Stimulated activated CD4-positive, alpha-beta T cell treated with anti-CD3 and anti-CD28 coated beads, TNF-alpha, amount 100 ng/mL, for 48 hours (primary cell): ENCODE results near the gene IRF5.
A peak's percentile ranks its signal among the peaks of the same experiment; 100 is the strongest.

ENCODE experiments used
- DNase-seq, 3 donors: peaks; one replicate each; pipeline ENCODE4 v3.0.0-alpha.2; 2020; ENCODE audit warnings: low read depth in 3 of 3

IRF5 gene

DNA sequence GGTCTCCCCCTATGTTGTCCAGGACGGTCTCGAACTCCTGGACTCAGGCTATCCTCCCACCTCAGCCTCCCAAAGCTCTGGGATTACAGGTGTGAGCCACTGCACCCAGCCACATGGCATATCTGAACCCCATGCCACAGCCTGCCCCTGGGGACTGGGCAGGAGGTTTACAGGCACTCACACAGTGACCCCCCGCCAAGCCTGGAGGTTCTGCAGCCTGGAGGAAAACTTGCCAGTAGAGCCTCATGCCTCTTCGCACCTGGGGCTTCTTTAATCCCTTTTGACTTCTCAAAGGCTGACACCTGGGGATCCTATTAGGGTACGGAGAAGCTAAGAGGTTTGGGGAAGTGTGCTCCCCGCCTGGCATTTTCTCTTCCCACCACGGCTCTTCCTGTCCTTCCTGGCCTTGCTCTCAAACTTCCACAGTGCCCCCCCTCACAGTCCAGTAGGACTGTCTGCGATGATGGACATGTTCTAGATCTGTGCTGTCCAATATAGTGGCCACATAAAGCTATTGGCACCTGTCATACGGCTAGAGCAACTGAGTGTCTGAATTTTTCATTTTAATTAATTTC is 15.8 kb upstream of the IRF5 start:
- DNase-seq = no peak

DNA sequence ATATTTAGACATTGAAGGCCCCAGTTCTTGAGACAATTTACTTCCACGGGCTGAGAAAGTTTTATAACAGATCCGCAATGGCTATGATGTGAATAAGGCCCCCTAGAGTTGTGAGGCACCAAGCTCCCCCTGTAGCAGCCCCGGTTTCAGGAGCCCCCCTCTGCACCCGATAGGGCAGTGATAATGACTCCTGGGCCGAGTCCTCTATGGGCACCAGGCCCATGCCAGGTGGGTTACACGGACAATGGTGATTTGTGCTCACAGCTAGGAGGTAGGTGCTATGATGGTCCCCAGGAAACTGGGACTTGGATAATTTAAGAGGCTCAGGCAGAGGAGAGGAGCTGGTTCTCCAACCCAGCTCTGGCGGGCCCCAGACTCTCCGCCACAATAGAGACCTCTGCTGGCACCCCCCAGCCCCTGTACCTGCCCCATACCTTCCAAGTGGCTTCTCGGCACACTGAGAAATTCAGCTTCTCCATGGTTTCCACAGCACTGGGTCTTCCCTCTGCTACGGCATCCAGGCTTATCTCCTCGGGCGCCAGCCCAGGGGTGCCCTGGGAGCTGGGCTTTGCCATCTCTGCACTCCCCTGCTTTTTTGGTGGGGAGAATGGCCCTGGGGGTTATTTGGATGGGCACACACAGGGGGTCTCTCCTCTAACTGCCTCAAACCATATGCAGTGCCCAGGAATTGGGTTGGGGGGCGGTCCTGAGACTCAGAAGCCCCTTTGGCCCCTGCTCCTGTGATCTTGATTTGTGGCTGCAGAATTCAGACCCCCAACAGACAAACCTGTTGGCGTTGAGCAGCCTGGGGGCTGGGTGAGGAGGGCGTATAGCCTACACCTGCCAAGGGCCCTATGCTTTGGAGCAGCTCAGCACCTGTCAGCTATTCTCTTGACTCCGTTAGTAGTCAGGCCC is 15.0 kb upstream of the IRF5 start:
- no peak for DNase-seq

DNA sequence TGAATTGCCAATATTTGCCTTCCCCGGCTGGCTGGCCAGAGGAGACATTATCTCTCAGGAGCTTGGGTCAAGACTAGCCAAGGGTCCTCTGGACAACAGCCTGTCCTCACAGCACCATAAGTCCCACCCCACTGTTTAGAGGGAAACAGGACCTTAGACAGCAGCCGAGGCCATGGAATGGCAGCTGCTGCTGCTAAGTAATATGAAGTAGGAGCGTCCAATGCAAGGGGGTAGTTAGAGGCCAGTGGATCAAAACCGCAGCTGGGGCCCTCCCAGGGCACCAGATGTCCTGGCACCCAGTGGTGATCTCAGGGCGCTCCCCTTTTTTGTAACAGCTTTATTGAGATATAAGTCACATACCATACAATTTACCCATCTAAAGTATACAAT is 14.3 kb upstream of the IRF5 start:
- DNase-seq = no peak

DNA sequence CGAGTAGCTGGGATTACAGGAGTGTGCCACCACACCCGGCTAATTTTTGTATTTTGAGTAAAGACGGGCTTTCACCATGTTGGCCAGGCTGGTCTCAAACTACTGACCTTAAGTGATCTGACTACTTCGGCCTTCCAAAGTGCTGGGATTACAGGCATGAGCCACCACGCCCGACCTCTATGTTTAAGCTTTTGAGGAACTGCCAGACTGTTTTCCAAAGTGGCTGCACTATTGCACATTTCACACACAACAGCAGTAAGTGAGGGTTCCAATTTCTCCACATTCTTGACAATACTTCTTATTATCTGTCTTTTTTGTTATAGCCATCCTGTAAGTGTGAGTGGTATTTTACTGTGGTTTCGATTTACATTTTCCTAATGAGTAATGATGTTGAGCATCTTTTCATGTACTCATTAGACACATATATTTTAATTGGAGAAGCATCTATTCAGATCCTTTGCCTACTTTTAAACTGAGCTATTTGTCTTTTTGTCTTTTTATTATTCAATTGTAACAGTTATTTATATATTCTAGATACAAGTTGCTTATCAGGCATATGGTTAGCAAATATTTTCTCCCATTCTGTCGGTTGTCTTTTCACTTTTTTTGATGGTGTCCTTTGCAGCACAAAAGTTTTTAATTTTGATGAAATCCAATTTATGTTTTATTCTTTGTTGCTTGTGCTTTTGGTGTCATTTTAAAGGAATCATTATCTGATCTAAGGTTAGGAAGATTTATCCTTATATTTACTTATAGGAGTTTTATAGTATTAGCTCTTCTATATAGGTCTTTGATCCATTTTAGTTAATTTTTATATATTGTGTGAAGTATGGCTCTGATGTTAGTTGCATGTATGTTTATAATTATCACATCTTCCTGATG is 12.8 kb upstream of the IRF5 start:
- DNase-seq = no peak

DNA sequence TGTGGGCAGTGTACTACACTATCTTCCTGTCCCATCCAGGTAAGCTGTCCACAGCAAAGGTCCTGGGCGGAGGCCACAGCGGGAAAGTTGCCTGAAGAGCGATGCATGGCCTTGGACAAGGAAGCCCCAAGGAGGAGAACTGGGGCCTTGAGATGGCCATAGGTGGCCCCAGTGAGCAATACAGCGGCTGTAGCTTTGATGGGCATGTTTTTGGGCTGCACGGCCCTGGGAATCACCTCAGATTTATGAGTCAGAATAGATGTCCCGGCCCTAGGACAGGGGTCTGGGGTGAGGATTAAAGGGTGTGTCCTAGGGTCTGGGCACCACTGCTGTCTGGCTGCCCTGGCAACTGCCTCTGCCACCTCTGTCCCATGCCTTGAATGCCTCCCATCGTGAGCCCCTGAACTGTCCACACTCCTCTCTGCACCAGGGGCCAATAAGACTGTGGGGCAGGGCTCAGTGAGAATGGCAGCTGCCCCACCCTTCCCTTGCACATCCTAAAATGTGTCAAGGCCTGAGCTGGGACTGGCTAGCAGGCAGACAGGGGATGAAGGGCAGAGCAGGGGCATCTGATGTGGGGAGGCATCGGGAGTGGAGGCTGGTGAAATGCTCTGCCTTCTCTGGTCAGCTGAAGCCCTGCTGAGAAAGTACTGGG is 9.4 kb upstream of the IRF5 start:
- no peak for DNase-seq

DNA sequence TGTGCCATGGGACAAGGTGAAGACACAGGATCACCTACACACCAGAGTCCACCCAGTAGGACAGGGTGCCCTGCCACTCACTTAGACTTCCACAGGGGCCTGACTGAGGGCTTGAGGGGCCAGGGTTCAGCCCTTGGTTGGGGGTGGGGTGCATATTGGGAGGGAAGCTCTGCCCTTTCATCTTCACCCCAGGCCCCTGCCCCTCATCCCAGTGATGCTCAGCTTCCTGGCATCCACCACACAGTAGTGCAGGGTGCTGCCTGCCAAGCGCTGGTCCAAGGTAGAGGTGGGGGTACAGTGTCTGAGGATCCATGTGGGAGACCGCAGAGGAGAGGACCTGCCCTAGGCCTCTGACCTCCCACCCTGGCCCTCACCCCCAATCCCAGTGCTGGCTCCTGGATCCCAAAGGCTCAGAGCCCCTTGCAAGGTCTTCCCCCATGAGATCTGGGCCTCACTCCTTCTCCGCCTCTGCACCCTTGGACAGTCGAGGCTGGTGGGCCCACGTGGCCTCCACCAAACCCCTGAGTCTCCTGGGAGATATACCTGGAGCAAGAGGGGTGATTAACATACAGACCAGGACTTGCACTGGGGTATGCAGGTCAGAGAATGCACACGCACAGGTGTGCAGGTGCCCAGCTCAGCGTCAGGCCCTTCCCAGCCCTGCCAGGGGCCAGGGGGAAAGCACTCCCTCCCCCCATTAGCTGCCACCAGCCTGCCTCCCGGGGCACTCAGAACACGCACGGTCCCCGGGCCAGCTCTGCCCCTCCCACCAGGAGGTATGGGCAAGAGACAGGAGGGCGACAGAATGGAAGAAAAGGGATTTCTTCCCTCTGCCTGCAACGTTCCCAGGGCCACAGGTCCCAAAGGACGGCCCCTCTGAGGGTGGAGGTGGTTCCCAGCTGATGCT is 8.6 kb upstream of the IRF5 start:
- no peak for DNase-seq

DNA sequence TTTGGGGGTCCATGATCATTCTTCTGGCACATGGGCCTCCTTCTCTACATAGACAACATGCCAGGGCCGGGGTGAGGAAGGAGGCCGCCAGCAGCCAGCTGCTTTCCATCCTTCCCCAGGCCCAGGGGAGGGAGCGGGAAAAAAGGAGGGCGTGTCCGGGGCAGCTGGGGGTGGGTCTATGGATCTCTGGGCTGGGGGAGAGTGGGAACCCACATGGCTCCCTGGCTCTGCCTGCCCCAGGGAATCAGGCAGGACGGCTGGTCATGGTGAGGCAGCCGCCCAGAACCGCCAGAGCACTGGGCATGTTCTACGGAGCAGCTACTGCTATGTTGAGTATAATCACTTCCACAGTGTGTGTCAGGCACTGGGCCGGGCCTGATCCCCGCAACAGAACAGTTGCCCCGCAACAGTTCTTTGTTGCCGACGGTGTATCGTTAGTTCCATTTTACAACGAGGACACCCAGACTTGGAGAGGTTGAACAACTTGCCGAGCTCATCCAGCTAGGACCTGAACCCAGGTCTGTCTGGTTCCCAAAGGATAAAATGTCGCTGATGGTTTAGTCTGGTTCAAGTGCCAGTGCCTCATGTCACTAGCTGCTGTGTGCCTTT is 6.4 kb upstream of the IRF5 start:
- no peak for DNase-seq

DNA sequence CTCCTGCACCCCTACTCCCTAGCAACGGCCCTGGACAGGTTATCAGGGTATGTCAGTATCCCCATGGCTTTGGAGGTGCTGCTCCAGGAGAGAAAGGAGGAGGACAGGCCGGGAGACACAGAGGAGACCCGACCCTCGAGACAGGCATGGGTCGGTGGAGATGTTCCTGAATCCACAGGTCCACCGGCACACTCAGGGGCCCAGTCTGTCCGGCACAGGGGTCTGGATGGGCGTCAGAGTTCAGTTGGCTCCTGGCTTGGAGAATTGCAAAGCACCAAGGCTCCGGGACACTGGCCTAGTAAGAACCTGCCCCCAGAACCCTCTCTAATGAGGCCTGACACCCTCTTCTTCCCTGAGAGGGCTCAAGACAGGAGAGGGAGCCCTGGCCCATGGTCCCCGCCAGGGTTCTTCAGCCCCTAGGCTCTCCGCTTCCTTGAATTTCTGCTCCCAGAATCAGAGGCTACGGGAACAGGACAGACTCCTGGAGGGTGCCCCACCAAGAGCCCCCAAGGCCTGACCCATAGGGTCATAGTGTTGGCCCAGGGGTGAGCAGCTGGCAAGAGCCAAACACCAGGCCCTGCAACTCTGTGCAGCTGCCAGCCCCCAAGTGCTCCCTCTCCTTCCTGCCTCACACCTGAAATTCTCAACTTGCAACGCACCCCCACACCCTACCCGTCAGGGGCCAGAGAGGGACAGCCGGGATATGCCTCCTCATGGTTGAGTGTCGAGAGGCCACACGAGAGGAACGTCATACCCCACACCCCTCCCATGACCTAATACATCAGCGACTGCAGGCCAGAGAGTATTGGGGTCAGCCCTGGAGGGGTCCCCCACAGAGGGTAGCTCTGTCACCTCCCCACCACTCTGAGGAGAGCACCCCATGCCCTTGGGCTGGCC is 5.5 kb upstream of the IRF5 start:
- no peak for DNase-seq

DNA sequence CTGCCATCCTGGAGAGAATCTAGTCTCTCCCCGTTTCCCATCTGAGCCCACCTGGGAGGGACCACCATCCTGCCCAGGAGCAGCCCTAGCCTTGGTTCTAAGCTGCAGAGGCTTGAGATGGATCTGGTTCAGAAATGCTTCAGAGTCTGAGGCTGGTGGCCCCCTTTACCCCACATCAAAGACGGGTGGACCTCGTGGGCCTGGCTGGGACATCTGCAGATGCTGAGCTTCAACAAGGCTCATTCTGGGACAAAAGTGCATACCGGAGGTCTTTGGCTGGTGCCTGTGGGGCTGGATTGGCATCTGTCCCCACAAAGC is 4.9 kb upstream of the IRF5 start:
- DNase-seq = no peak

DNA sequence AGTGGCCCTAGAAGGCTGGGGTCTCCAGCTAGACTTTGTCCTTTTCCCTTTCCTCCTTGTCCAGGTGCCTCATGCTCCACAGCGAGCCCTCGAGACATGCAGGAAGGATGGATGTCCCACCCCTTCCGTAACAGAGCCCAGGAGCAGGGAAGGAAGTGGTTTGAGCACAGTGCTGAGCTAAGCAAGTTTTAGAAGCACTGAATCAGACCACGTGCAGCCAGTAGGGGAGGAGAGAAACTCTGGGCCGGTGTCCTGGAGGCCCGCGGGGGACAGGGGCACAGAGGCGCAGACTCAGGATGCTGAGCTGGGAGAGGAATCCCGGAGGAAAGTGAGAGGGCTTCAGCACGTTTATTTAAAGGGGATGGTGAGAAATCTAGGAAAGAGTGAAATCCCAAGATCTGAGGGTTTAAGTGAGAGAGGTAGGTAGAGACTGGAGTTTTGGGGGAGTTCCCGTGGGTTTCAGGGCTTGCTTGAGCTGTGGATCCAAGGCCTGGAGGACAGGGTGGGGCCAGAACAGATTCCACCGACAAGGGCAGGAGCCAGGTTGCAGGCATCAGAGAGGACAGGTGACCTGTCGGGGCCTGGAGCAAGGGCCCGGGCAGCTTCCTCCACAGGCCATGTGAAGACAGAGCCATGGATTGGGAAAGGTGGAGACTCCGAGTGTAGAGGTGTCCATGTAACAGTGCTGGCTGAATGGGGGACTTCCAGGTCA is 4.4 kb upstream of the IRF5 start:
- DNase-seq = peak in 1 of 3 donors; percentile 26

DNA sequence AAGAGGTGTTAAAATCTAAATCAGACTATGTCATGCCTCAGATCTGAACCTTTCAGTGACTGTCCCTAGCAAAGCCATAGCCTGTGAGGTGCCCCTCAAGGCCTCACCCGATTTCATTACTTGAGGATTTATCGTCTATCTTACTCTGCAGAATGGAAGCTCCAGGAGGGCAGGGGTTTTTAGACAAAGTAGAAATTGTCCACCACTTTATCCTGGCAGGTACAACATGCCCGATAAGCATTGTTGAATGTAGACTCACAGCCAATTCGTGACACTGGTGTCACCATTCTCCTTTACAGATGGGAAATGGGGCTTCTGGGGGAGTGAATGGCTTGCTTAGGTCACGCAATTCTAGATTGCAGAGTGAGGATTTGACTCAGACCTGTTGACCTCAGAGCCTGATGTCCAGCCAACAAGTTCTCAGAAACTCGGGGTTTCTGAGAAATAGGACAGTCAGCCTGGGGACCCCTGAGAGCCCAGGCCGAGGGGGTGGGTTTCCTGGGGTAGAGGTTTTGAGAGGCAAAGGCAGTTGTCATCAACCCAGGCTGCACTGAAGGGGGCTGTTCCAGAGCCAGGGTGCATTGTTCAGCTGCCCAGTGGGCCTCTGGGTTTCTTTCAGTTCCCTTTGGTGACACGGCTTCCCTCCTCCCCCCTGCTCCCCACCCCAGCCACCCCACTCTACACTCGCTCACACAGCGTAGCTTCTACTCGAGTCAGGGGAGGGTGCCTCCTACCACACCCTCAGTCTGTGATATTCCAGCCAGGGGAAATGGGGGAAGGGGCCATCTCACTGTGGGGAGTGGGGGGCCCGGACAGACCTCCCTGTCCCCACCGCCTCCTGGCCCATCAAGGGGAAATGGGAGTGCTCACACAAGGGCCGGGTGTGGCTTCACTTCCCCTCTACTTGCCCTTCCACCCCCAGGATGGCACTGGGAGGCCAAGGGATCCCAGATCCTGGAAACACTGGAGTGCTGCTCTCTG is 3.1 kb upstream of the IRF5 start:
- no peak for DNase-seq

DNA sequence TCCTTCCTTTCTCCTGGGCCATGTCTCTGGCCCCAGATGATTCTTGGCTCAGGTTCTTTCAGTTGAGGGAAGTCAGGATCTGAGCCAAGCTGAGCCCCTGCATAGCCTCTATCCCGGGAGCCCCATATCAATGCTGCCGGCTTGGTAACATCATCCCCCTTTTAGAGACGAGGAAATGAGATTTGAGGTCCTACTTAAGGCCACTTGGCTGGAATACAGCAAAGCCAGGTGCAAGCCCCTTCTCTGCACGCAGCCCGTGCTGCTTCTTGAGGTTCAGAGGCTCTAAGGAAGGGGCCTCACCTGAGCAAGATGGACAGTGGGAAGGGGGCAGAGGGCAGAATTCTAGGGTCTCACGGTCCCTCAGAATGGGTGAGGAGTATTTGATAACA is 2.4 kb upstream of the IRF5 start:
- DNase-seq = no peak

DNA sequence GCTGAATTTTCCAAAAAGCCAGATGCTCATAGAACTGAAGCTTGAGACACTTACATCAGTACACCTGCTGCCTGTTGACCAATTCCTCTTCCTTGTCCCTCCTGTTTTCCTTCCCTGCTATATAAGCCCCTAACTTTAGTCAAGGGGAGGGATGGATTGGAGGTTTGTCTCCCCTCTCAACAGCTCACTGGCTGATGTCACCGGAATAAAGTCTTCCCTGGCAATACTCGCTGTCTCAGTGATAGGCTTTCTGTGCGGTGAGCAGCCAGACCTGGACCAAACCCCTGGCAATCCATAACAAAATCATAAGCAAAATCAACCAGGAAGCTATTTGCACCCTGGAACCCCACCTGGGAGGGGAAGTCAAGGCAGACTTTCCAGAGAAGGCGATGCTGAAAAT is 929 bp upstream of the IRF5 start:
- DNase-seq = no peak

DNA sequence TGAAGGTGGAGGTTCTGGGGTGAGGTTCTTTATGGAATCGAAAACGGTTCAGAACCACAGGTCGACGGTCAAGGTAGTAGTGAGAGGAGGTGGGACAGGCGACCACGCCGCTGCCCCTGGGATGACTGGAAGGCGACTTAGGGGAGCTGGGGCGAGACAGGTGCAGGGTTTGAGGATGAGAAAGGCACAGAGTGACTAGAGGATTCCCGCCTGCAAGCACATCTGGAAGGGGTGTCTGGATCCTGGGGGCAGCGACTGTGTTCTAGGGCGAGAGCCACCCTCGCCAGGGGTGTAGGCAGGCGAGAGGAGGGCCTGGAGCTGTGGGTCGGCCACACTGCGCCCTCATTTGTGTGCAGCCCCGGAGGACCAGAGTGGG is 468 bp upstream of the IRF5 start:
- no peak for DNase-seq

DNA sequence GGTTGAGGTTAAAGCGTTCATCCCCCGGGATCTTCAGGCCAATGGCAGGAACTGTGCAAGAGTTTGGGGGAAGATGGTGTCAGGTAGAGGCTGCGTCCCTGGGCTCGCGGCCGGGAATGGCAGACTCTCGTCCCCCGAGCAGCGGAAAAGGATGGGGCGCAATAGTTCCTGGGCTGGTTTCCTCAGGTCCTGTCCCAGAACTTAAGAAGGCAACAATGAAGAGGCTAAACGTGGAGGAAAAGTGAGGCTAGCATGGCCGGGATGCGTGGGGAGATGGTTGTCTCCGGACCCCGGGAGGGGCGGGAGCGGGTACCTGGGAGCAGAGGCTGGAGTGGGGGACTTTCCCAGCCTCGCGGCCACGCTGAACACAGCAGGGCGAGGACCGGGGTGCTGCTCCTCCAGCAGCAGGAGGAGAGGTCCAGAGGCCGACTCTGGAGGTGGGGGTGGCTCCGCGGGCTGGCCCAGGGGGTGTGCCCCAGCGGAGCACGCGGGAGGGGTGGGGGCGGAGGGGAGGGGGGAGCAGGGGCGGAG is 882 bp downstream of the IRF5 start:
- DNase-seq = no peak

DNA sequence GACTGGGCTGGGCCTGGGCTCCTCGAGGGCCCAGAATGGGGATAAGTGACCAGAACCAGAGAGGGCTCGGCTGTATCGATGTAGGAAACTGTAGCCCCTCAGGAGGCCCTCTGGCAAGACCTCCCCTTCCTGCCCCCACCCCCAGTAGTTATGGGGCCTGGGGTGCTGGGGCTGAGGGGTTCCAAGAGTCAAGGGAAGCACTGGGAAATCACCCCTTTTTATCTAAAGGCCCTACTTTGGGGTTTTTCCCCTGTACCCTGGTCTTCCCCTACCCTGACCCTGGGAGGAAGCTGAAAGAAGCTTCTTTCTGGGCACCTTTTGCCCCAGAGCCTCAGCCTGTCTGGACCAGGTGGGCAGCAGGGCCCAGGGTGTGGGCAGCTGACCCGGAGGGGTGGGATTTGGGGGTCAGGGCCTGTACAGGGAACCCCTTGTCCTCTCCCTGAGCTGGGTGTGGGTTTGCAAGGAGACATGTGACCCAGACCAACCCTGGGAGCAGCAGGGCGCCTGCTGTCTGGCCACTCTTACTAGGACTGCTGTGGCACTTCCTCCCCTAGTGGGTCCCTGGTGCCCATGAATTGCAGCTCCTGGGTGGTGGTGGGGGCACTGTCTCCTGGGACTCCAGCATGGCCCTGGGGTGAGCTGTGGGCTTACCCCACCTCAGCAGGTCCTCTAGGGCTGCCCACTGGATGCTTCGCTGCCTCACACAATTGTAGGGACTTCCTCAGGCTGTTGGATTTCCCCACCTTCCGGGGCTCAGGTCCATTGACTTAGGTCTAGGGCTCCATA is 1.5 kb downstream of the IRF5 start:
- no peak for DNase-seq
